Stomach (tissue), 9 donors: Measurements from ENCODE around the gene TWF2. TPM values are rescaled to one million over a fixed set of nuclear protein-coding genes. Genes with fewer than 3 reads are reported as not detected.

Experiments used
- DNase-seq, 2 donors: peaks; one replicate each; pipeline versions ENCODE4 v3.0.0 to v3.0.0-alpha.2; 2013 to 2019
- H3K27ac ChIP-seq, 5 donors: fragments of 200-600 bp in 4 of 5; sonication (generic) in 4 of 5; one replicate each; pipeline ENCODE4 v1.5.1; 2013 to 2019; ENCODE audit warnings: mild to moderate bottlenecking in 1 of 5, moderate library complexity in 1 of 5
- H3K27me3 ChIP-seq, 3 donors: fragments of 200-600 bp; sonication (generic); one replicate each; pipeline ENCODE4 v1.5.1; 2017 to 2019; ENCODE audit warnings: mixed run types in 1 of 3
- H3K36me3 ChIP-seq, 4 donors: fragments of 200-600 bp; sonication (generic); 1 replicate in 3 of 4; 2 replicates in 1 of 4; pipeline ENCODE4 v1.5.1; 2016 to 2019
- H3K4me1 ChIP-seq, 4 donors: fragments of 200-600 bp; sonication (generic); one replicate each; pipeline ENCODE4 v1.5.1; 2016 to 2019
- H3K4me3 ChIP-seq, 4 donors: fragments of 200-600 bp; sonication (generic) in 3 of 4; one replicate each; pipeline ENCODE4 v1.5.1; 2016 to 2019; ENCODE audit warnings: mild to moderate bottlenecking in 1 of 4
- H3K9me3 ChIP-seq, 4 donors: fragments of 200-600 bp; sonication (generic); one replicate each; pipeline ENCODE4 v1.5.1; 2016 to 2019
- CTCF ChIP-seq, 7 experiments: fragments of 450-650 bp in 4 of 7; fragments of 200-600 bp in 3 of 7; sonication (generic) in 3 of 7; IDR thresholded peaks; one replicate each; pipeline ENCODE4 v1.5.1; 2016 to 2019; ENCODE audit warnings: antibody characterized with exemption in 7 of 7, control low read depth in 2 of 7, mild to moderate bottlenecking in 1 of 7
- EP300 ChIP-seq: sonication (generic); formaldehyde crosslinking; IDR thresholded peaks from one replicate; pipeline ENCODE4 v1.6.1; 2017; ENCODE audit warnings: antibody characterized with exemption
- POLR2A ChIP-seq, 4 donors: fragments of 450-650 bp; IDR thresholded peaks; one replicate each; pipeline ENCODE4 v1.6.1; 2016; ENCODE audit warnings: antibody characterized with exemption in 4 of 4, control low read depth in 2 of 4, mild to moderate bottlenecking in 1 of 4, moderate library complexity in 1 of 4
- POLR2AphosphoS5 ChIP-seq, 3 donors: sonication (generic); formaldehyde crosslinking; IDR thresholded peaks; one replicate each; pipeline ENCODE4 v1.6.1; 2016; ENCODE audit warnings: antibody characterized with exemption in 3 of 3
- WGBS, 5 donors: extraction: QIAGEN DNeasy Blood & Tissue Kit in 3 of 5; methylation state at CpG; one replicate each; pipeline versions ENCODE4 v1.1.5 to v1.1.7; 2013 to 2018; 5-methylcytosine and 5-hydroxymethylcytosine counted together
- intact Hi-C: fragments of 100-400 bp; cut with DNase I; formaldehyde crosslinking; loops from one replicate; pipeline ENCODE4 v1.15.1; 2023; ENCODE audit warnings: low total_unique reads
- polyA plus RNA-seq, 3 donors: library from polyadenylated mRNA; stranded (reverse); fragments of 200-250 nt; gene quantifications; one replicate each; pipeline ENCODE4 v1.2.3, GENCODE V29; 2013
- total RNA-seq, 5 donors: library from RNA; depleted of rRNA; stranded (reverse); fragments of >200 nt; gene quantifications; one replicate each; pipeline versions ENCODE4 v1.1.0 to v1.2.3, GENCODE V29; 2014 to 2016
- donor health status: healthy with polysubstance abuse.
- donor health status: Bipolar disorder and iron deficiency.
- donor health status: healthy.

TWF2 gene
- total and polyA plus RNA-seq, 8 donors = 18.7 to 237 (median 40.0) TPM

GRCh38 chr3:52240059-52240885 lies 1.3 kb upstream of the TWF2 start:
- 80 to 100% (median 95%) methylated on average over 1 of the region's 1 CpG for WGBS, 5 donors
- H3K27me3 ChIP-seq = no peaks in the 10 kb centered on the region
- H3K9me3 ChIP-seq = no peaks in the 10 kb centered on the region
- peak overlapping the region in 4 of 5 donors; percentile 4 to 93 (median 93) for H3K27ac ChIP-seq
- TF ChIP-seq POLR2A (IDR thresholded peaks at IDR 0.05) (no peak), POLR2AphosphoS5 (IDR thresholded peaks at IDR 0.05) (no peak), EP300 (no peak), CTCF (IDR thresholded peaks at IDR 0.05) (peak in 1 of 7 experiments; percentile 10)
- no peaks in the 10 kb centered on the region for H3K36me3 ChIP-seq
- intact Hi-C loops = no loop called here
- peaks cover 50 to 70% (median 60%) of the 10 kb centered on the region in 4 donors for H3K4me1 ChIP-seq
- peak in 1 of 2 donors; percentile 78 for DNase-seq
- peak overlapping the region; percentile 81 to 94 (median 94) for H3K4me3 ChIP-seq

GRCh38 chr3:52238193-52238760 lies 681 bp downstream of the TWF2 start:
- Histone ChIP-seq H3K4me1 (peaks cover 42 to 64% (median 57%) of the 10 kb centered on the region in 4 donors), H3K4me3 (peak overlapping the region; percentile 81 to 94 (median 94))
- no peak for DNase-seq

GRCh38 chr3:52237657-52238172 lies 1.2 kb downstream of the TWF2 start:
- no peaks in the 10 kb centered on the region for H3K9me3 ChIP-seq
- intact Hi-C loops = no loop called here
- peak overlapping the region; percentile 83 to 93 (median 93) for H3K27ac ChIP-seq
- H3K36me3 ChIP-seq = peaks cover 11 to 25% (median 21%) of the 10 kb centered on the region in 4 donors
- peak overlapping the region; percentile 81 to 94 (median 94) for H3K4me3 ChIP-seq
- peak; percentile 62 to 83 for DNase-seq
- no peaks in the 10 kb centered on the region for H3K27me3 ChIP-seq
- WGBS, 5 donors = 4 to 18% (median 10%) methylated on average over 5 to 8 of the region's 8 CpGs
- TF ChIP-seq POLR2AphosphoS5 (IDR thresholded peaks at IDR 0.05) = peak in 1 of 3 donors; percentile 15
- peak in 1 of 7 experiments; percentile 11 for TF ChIP-seq CTCF (IDR thresholded peaks at IDR 0.05)
- TF ChIP-seq POLR2A (IDR thresholded peaks at IDR 0.05) = no peak
- H3K4me1 ChIP-seq = peaks cover 42 to 69% (median 60%) of the 10 kb centered on the region in 4 donors

More at GRCh38 chr3:52238193-52238760, 681 bp downstream of the TWF2 start:
- TF ChIP-seq EP300 = no peak
- TF ChIP-seq POLR2A (IDR thresholded peaks at IDR 0.05) = no peak
- TF ChIP-seq CTCF (IDR thresholded peaks at IDR 0.05) = no peak
- TF ChIP-seq POLR2AphosphoS5 (IDR thresholded peaks at IDR 0.05) = no peak
- intact Hi-C loops = no loop called here
- Histone ChIP-seq H3K27ac (peak overlapping the region; percentile 92 to 93 (median 93)), H3K27me3 (no peaks in the 10 kb centered on the region), H3K36me3 (peaks cover 9 to 19% (median 15%) of the 10 kb centered on the region in 4 donors), H3K9me3 (no peaks in the 10 kb centered on the region)
- 12 to 26% (median 19%) methylated on average over 10 to 11 of the region's 11 CpGs for WGBS, 5 donors

- 62 to 82% (median 79%) methylated on average over 6 of the region's 6 CpGs for whole genome bisulfite sequencing, 5 donors
- Histone ChIP-seq H3K27me3 (no peaks in the 10 kb centered on the region), H3K4me3 (peak overlapping the region; percentile 81 to 94 (median 94)), H3K4me1 (peaks cover 42 to 75% (median 65%) of the 10 kb centered on the region in 4 donors), H3K36me3 (peaks cover 16 to 31% (median 27%) of the 10 kb centered on the region in 4 donors), H3K9me3 (no peaks in the 10 kb centered on the region), H3K27ac (peak overlapping the region; percentile 83 to 93 (median 93))
- no peak for DNase-seq
- intact Hi-C loops = no loop called here
- TF ChIP-seq POLR2A (IDR thresholded peaks at IDR 0.05) = no peak
- TF ChIP-seq POLR2AphosphoS5 (IDR thresholded peaks at IDR 0.05) = no peak
- no peak for TF ChIP-seq EP300
- no peak for TF ChIP-seq CTCF (IDR thresholded peaks at IDR 0.05)
Measured at GRCh38 chr3:52237006-52237656, 1.8 kb downstream of the TWF2 start.
